ENCODE results near the gene GABRB3. TPM values are rescaled to one million over a fixed set of nuclear protein-coding genes. Genes with fewer than 3 reads are reported as not detected.

GABRB3 gene
- total and polyA plus RNA-seq, 12 donors, result 0.23 to 4.5 (median 1.7) TPM

- H3K9me3 ChIP-seq, result peaks cover 0 to 52% (median 0%) of the 10 kb centered on the region in 11 donors
- no peak overlapping the region for H3K4me3 ChIP-seq
- no peaks in the 10 kb centered on the region for H3K27me3 ChIP-seq
- DNase-seq, result no peak
- intact Hi-C loops (cut with DNase I), result no loop called here
- WGBS, 2 donors, result 70 to 74% methylated on average over 16 of the region's 16 CpGs
- ATAC-seq, result no peak
- H3K4me1 ChIP-seq, result no peaks in the 10 kb centered on the region
- no peak for TF ChIP-seq CTCF (IDR thresholded peaks at IDR 0.05)
- no peak overlapping the region for H3K27ac ChIP-seq
- H3K36me3 ChIP-seq, result no peaks in the 10 kb centered on the region
Observed at GRCh38 chr15:26516102-26516980, 256.5 kb downstream of the GABRB3 start.

- Histone ChIP-seq H3K4me3 (no peak overlapping the region), H3K9me3 (peaks cover 0 to 20% (median 0%) of the 10 kb centered on the region in 11 donors), H3K27me3 (no peaks in the 10 kb centered on the region), H3K27ac (no peak overlapping the region), H3K4me1 (peaks cover 0 to 7% (median 0%) of the 10 kb centered on the region in 9 donors), H3K36me3 (no peaks in the 10 kb centered on the region)
- DNase-seq (no peak), ATAC-seq (no peak)
- intact Hi-C loops (cut with DNase I), result loop anchor here in 1 of 10 donors (10.0 kb wide), 1 partner anchor 61 kb away; no protein-coding TSS in a partner anchor
- TF ChIP-seq CTCF (IDR thresholded peaks at IDR 0.05), result no peak
Observed at GRCh38 chr15:26504009-26504408, 268.9 kb downstream of the GABRB3 start.

Other genes starting within 250 kb of the GABRB3 start
- under 1 TPM in 1 of 10 donors, not detected in 9; 0.17 TPM for gene GABRA5, start 94.0 kb upstream of the GABRB3 start, total RNA-seq
- gene GABRA5, start 94.0 kb upstream of the GABRB3 start, polyA plus RNA-seq, result not detected
- gene GABRG3, start 198.1 kb upstream of the GABRB3 start, total RNA-seq, result not detected
- gene GABRG3, start 198.1 kb upstream of the GABRB3 start, polyA plus RNA-seq, result not detected

All from heart right ventricle (tissue), 16 donors.